AG04450 (cell line): ENCODE results near the gene CCDC85A. TPM values are rescaled to one million over a fixed set of nuclear protein-coding genes. Genes with fewer than 3 reads are reported as not detected.
"Not testable (repeated sequence)": the region's sequence is repeated elsewhere in the genome, so short reads cannot be mapped to it uniquely, and the experiment has no call there.

Experiments
- CTCF ChIA-PET: fragments of 300-600, 350-600 bp; formaldehyde crosslinking; extraction: SDS; loops from one replicate; lab custom pipeline; 2022; ENCODE audit warnings: antibody characterized with exemption, inconsistent platforms; lab: Charles Lee
- POLR2A ChIA-PET: fragments of 350-600 bp; formaldehyde crosslinking; extraction: SDS; loops from one replicate; lab custom pipeline; 2021; ENCODE audit warnings: antibody characterized with exemption, inconsistent platforms; lab: Yijun Ruan, JAX
- DNase-seq: peaks from one replicate; pipeline ENCODE4 v3.0.0-alpha.2; 2011; ENCODE audit warnings: low read depth, low spot score
- H3K27ac ChIP-seq: one replicate; pipeline ENCODE4 v1.5.1; 2012; ENCODE audit warnings: low read depth, low read length, control low read depth
- H3K27me3 ChIP-seq: one replicate; pipeline ENCODE4 v1.6.0; 2012; ENCODE audit warnings: low read length; ENCODE audit not compliant: control insufficient read depth, insufficient read depth
- H3K4me3 ChIP-seq: 2 replicates; pipeline ENCODE4 v1.5.1; 2011; ENCODE audit warnings: mild to moderate bottlenecking, low read depth, low read length, control low read depth
- H3K9me3 ChIP-seq: 2 replicates; pipeline ENCODE4 v1.5.1; 2012; ENCODE audit warnings: low read length; ENCODE audit not compliant: control insufficient read depth, insufficient read depth
- polyA minus RNA-seq: library from RNA; depleted of rRNA, polyadenylated mRNA; stranded (reverse); fragments of >200 nt; gene quantifications from 2 replicates; pipeline ENCODE4 v1.2.3, GENCODE V29; 2011; rRNA and poly(A)+ RNA removed
- polyA plus RNA-seq: library from polyadenylated mRNA; depleted of rRNA; stranded (reverse); fragments of >200 nt; gene quantifications from 2 replicates; pipeline ENCODE4 v1.2.3, GENCODE V29; 2011; rRNA removed
- TF ChIP-seq, protein P1 (sequence below): IDR thresholded peaks from 2 replicates; pipeline ENCODE4 v1.5.1; 2011; ENCODE audit warnings: low read depth, low read length, control low read depth, inconsistent platforms

CCDC85A gene
- polyA plus RNA-seq (not detected in 2 replicates), polyA minus RNA-seq (not detected in 2 replicates)

DNA sequence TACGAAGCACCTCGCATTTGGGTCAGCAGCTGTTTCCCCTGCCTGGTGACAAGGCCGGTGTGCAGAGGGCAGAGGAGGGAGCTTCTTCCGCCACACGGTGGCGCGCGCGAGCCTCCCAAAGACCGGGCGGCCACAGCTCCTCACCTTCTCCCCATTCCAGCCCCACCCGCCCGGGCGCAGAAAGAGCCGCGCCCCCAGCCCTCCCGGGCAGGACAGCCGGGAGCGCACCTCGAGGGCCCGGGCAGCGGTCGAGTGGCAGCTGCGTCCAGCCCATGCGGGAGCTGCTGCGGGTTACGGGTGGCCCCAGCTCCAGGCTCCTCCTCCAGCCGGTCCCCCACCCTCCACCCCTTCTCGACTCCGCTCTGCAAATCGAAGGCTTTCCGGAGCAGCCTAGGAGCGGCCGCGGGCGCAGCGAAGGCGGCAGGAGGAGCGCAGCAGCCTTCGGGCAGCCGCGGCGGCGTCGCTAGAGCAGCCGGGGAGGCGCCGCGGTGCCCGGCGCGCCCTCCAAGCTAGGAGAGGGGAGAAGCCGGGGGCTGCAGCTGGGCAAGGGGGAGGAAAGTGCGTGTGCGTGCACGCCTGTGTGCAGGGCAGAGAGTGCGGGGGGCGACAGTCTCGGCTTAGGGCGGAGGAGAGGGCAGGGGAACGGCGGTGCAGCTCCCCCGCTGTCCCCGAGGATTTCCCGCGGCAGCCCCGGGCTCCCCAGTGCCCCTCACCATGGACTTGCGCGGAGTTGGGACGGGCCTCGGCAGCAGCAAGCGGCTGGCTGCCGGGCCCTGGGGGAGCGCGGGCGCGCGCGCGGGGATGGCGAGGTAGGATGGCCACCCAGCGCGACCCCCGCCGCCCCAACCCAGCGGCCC, at the start of gene CCDC85A:
CCDC85A (plus strand) TSS at position 348 of the 857 bp plus-strand sequence. CDS start 635 bp downstream, outside the sequence.
- no peak within 1 kb of the TSS for H3K27ac ChIP-seq
- TF ChIP-seq, protein P1, sequence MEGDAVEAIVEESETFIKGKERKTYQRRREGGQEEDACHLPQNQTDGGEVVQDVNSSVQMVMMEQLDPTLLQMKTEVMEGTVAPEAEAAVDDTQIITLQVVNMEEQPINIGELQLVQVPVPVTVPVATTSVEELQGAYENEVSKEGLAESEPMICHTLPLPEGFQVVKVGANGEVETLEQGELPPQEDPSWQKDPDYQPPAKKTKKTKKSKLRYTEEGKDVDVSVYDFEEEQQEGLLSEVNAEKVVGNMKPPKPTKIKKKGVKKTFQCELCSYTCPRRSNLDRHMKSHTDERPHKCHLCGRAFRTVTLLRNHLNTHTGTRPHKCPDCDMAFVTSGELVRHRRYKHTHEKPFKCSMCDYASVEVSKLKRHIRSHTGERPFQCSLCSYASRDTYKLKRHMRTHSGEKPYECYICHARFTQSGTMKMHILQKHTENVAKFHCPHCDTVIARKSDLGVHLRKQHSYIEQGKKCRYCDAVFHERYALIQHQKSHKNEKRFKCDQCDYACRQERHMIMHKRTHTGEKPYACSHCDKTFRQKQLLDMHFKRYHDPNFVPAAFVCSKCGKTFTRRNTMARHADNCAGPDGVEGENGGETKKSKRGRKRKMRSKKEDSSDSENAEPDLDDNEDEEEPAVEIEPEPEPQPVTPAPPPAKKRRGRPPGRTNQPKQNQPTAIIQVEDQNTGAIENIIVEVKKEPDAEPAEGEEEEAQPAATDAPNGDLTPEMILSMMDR = peak; percentile 78
- peak within 1 kb of the TSS; percentile 58 for H3K4me3 ChIP-seq
- POLR2A ChIA-PET = interaction anchor here (1.0 kb wide), 1 partner anchor 1518 kb away, joined by 3 read pairs; no protein-coding TSS in a partner anchor
- DNase-seq = peak; percentile 7
- CTCF ChIA-PET = interaction anchor here (0.6 to 2.2 kb wide), 42 partner anchors 8 to 1518 kb away, joined by 3 to 20 read pairs (median 4); no protein-coding TSS in a partner anchor
- H3K27me3 ChIP-seq = peaks cover 28% of the 10 kb centered on the region
- H3K9me3 ChIP-seq = no peaks in the 10 kb centered on the region

DNA sequence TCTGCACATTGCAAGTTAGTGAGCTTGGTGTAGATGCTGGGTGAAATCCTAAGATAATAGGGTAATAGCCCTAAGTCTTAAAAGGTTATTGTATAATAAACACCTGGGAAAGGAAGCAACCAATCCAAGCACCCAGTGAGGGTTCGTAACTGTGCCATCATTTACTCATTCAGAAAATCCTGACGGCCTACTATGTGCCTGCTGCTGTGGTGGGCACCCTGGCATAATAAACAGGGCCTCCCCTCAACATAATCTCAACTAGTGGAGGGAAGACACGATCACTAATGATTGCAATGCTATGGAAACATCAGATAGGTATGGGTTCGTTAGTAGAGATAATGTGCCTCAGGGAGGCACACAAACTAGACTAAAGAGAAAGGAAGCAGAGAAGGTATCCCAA, 48.9 kb upstream of the CCDC85A start:
- Histone ChIP-seq H3K27me3 (no peaks in the 10 kb centered on the region), H3K4me3 (no peak overlapping the region), H3K9me3 (no peaks in the 10 kb centered on the region), H3K27ac (no peak overlapping the region)
- CTCF ChIA-PET = interaction anchor here (1.2 to 2.4 kb wide), 2 partner anchors 417 to 426 kb away, joined by 4 to 12 read pairs; no protein-coding TSS in a partner anchor
- DNase-seq = no peak
- TF ChIP-seq, protein P1 = no peak
- POLR2A ChIA-PET = no interaction called here

DNA sequence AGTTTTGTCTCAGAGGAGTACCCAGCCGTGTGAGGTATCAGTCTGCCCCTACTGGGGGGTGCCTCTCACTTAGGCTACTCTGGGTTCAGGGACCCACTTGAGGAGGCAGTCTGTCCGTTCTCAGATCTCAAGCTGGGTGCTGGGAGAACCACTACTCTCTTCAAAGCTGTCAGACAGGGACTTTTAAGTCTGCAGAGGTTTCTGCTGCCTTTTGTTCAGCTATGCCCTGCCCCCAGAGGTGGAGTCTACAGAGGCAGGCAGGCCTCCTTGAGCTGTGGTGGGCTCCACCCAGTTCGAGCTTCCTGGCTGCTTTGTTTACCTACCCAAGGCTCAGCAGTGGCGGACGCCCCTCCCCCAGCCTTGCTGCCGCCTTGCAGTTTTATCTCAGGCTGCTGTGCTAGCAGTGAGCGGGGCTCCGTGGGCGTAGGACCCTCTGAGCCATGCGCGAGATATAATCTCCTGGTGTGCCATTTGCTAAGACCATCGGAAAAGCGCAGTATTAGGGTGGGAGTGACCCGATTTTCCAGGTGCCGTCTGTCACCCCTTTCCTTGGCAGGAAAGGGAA, 41.2 kb upstream of the CCDC85A start:
- H3K27ac ChIP-seq, POLR2A ChIA-PET, H3K27me3 ChIP-seq, H3K4me3 ChIP-seq, H3K9me3 ChIP-seq, DNase-seq: not testable (repeated sequence)
- CTCF ChIA-PET = interaction anchor here (0.7 kb wide), 1 partner anchor 39 kb away, joined by 3 read pairs; no protein-coding TSS in a partner anchor

DNA sequence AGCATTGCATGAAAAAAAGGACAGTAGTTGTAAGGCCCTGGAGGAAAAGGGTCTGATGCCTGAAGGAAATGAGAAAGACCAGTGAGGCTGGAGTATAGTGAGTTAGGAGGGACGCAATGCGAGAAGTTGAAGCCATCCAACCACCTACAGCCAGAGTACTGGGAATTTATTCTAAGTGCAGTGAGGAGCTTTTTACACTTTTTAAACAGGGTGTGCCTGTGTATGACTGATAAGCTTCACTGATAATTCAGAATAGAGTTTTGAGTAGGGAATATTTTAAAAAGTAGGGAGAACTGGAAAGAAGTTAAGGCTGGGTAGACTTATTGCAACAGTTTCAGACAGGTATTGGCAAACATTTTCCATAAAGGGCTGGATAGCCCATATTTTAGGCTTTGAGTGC, 35.9 kb upstream of the CCDC85A start:
- ChIA-PET CTCF (no interaction called here), POLR2A (no interaction called here)
- TF ChIP-seq, protein P1 = no peak
- DNase-seq = no peak
- Histone ChIP-seq H3K27me3 (no peaks in the 10 kb centered on the region), H3K9me3 (no peaks in the 10 kb centered on the region), H3K27ac (no peak overlapping the region), H3K4me3 (no peak overlapping the region)

DNA sequence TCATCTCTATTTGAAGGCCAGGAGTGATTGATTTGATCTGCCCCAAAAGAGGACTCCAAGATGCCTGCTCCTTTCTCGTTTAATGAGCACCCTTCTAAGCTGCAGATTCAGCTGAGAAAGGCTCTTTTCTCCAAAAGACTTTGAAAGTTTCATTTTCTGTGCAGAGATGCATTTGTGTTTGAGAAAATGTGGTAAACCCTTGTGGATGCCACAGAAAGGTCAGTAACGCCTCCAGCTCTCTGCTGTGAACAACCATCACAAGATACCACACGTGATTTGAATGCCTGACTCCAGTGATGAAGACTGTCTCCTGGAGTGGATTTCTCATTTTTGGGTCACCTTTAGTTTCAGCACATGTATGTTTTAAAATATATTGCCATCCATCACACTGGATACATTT, 35.0 kb upstream of the CCDC85A start:
- no peaks in the 10 kb centered on the region for H3K27me3 ChIP-seq
- DNase-seq = no peak
- ChIA-PET POLR2A (no interaction called here), CTCF (no interaction called here)
- H3K4me3 ChIP-seq = no peak overlapping the region
- no peaks in the 10 kb centered on the region for H3K9me3 ChIP-seq
- no peak overlapping the region for H3K27ac ChIP-seq
- TF ChIP-seq, protein P1 = no peak
